Gastrocnemius medialis (tissue), 4 donors: ENCODE data around the gene PCDHA2.

Experiments used
- POLR2A ChIP-seq, 2 donors: fragments of 450-650 bp; IDR thresholded peaks; one replicate each; pipeline ENCODE4 v1.6.1; 2017; ENCODE audit warnings: antibody characterized with exemption in 2 of 2, mild to moderate bottlenecking in 2 of 2, moderate library complexity in 2 of 2
- TF ChIP-seq, protein P1 (sequence below), 5 experiments: fragments of 450-650 bp in 3 of 5; fragments of 200-600 bp in 2 of 5; sonication (generic) in 2 of 5; IDR thresholded peaks in 4 of 5; conservative IDR thresholded peaks in 1 of 5; 1 replicate in 4 of 5; 2 replicates in 1 of 5; pipeline ENCODE4 v1.5.1; 2016 to 2019; ENCODE audit warnings: antibody characterized with exemption in 5 of 5, mild to moderate bottlenecking in 3 of 5, moderate library complexity in 3 of 5

DNA sequence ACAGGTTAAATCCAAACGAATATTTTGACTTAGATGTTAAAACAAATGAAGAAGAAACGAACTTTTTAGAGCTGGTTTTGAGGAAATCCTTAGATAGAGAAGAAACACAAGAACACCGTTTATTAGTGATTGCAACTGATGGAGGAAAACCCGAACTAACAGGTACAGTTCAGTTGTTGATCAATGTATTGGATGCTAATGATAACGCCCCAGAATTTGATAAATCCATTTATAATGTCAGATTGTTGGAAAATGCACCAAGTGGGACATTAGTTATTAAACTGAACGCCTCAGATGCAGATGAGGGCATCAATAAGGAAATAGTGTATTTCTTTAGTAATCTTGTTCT, 27.6 kb downstream of the PCDHA2 start:
- no peak for TF ChIP-seq POLR2A (IDR thresholded peaks at IDR 0.05)
- TF ChIP-seq, protein P1, sequence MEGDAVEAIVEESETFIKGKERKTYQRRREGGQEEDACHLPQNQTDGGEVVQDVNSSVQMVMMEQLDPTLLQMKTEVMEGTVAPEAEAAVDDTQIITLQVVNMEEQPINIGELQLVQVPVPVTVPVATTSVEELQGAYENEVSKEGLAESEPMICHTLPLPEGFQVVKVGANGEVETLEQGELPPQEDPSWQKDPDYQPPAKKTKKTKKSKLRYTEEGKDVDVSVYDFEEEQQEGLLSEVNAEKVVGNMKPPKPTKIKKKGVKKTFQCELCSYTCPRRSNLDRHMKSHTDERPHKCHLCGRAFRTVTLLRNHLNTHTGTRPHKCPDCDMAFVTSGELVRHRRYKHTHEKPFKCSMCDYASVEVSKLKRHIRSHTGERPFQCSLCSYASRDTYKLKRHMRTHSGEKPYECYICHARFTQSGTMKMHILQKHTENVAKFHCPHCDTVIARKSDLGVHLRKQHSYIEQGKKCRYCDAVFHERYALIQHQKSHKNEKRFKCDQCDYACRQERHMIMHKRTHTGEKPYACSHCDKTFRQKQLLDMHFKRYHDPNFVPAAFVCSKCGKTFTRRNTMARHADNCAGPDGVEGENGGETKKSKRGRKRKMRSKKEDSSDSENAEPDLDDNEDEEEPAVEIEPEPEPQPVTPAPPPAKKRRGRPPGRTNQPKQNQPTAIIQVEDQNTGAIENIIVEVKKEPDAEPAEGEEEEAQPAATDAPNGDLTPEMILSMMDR (IDR thresholded peaks at IDR 0.05 in 4 of 5, conservative IDR thresholded peaks at IDR 0.05 in 1 of 5) = no peak
